A673 (cell line): ENCODE measurements around the gene RBM20.

Experiments
- EZH2 ChIP-seq: fragments of 200-600 bp; sonication (generic); IDR thresholded peaks from 2 replicates; pipeline ENCODE4 v1.6.1; 2017; ENCODE audit warnings: borderline replicate concordance, low read depth, mild to moderate bottlenecking, mixed read lengths, antibody characterized with exemption, low read length; ENCODE audit not compliant: poor library complexity, severe bottlenecking
- TF ChIP-seq, protein P1 (sequence below): fragments of 300-800, 200-600 bp; sonication (generic); conservative IDR thresholded peaks from 2 replicates; pipeline ENCODE4 v1.5.1; 2017; ENCODE audit warnings: low read depth, mild to moderate bottlenecking, antibody characterized with exemption, low read length, moderate library complexity, mixed read lengths

DNA sequence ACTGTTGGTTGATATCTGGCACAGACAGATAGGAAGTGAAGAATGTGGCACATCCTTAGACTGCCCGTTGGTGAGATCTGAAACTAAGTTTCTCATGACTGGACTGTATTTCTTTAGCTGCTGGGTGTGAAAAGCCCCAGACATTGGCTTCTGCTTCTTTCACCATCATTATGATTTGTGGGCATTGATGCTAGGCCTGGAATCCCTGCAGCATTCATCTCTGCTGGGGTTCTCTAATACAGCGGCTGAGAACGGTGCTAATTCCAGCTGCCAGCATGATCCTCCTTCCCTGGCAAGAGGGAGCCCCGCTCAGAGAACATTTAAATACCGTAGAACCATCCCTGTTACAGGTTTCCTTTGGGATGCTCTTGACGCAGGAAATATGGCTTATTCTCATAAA is 26.2 kb downstream of the RBM20 start:
- TF ChIP-seq, protein P1, sequence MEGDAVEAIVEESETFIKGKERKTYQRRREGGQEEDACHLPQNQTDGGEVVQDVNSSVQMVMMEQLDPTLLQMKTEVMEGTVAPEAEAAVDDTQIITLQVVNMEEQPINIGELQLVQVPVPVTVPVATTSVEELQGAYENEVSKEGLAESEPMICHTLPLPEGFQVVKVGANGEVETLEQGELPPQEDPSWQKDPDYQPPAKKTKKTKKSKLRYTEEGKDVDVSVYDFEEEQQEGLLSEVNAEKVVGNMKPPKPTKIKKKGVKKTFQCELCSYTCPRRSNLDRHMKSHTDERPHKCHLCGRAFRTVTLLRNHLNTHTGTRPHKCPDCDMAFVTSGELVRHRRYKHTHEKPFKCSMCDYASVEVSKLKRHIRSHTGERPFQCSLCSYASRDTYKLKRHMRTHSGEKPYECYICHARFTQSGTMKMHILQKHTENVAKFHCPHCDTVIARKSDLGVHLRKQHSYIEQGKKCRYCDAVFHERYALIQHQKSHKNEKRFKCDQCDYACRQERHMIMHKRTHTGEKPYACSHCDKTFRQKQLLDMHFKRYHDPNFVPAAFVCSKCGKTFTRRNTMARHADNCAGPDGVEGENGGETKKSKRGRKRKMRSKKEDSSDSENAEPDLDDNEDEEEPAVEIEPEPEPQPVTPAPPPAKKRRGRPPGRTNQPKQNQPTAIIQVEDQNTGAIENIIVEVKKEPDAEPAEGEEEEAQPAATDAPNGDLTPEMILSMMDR: no peak
- no peak for TF ChIP-seq EZH2
